Epidermal melanocyte (primary cell): ENCODE results near the gene FRAT1.
A peak's percentile ranks its signal among the peaks of the same experiment; 100 is the strongest.
"Not testable (repeated sequence)": the region's sequence is repeated elsewhere in the genome, so short reads cannot be mapped to it uniquely, and the experiment has no call there.

Experiments
- DNase-seq: peaks from one replicate; pipeline ENCODE4 v3.0.0; 2011; ENCODE audit warnings: low spot score; ENCODE audit not compliant: insufficient read length

FRAT1 gene

GRCh38 chr10:97334370-97335175, 15.5 kb downstream of the FRAT1 start, which contains the start of gene FRAT2:
Gene FRAT2 (minus strand): TSS chr10:97334729. CDS start chr10:97334572, 157 bp downstream.
- peak; percentile 94 for DNase-seq

GRCh38 chr10:97335188-97335619, 16.1 kb downstream of the FRAT1 start:
- no peak for DNase-seq

GRCh38 chr10:97336006-97336405, 16.9 kb downstream of the FRAT1 start:
- no peak for DNase-seq

GRCh38 chr10:97336446-97336845, 17.4 kb downstream of the FRAT1 start:
- no peak for DNase-seq

- no peak for DNase-seq
These were observed 18.1 kb downstream of the FRAT1 start for GRCh38 chr10:97336942-97337831.

- DNase-seq = no peak
These were observed 19.0 kb downstream of the FRAT1 start for GRCh38 chr10:97338041-97338440.

- DNase-seq = no peak
These were observed 22.3 kb downstream of the FRAT1 start for GRCh38 chr10:97341416-97341815.

GRCh38 chr10:97343664-97344063, 24.6 kb downstream of the FRAT1 start:
- DNase-seq = not testable (repeated sequence)

- DNase-seq = no peak
These were observed 28.2 kb downstream of the FRAT1 start for GRCh38 chr10:97347317-97347716.

- no peak for DNase-seq
These were observed 30.9 kb downstream of the FRAT1 start for GRCh38 chr10:97349752-97350513.

GRCh38 chr10:97353945-97354344, 34.9 kb downstream of the FRAT1 start:
- no peak for DNase-seq

GRCh38 chr10:97355571-97355975, 36.5 kb downstream of the FRAT1 start:
- DNase-seq = no peak

- peak; percentile 74 for DNase-seq
These were observed 37.3 kb downstream of the FRAT1 start for GRCh38 chr10:97356318-97356914.

GRCh38 chr10:97356918-97357317, 37.8 kb downstream of the FRAT1 start:
- DNase-seq = no peak

- no peak for DNase-seq
These were observed 39.3 kb downstream of the FRAT1 start for GRCh38 chr10:97358349-97358748.

GRCh38 chr10:97358781-97359180, 39.7 kb downstream of the FRAT1 start:
- no peak for DNase-seq

GRCh38 chr10:97360705-97361536, 41.9 kb downstream of the FRAT1 start:
- no peak for DNase-seq

- DNase-seq = no peak
These were observed 42.4 kb downstream of the FRAT1 start for GRCh38 chr10:97361537-97361901.

GRCh38 chr10:97362310-97363033, 43.4 kb downstream of the FRAT1 start:
- DNase-seq = no peak

- no peak for DNase-seq
These were observed 44.0 kb downstream of the FRAT1 start for GRCh38 chr10:97363071-97363470.
